ENCODE results near the gene CEP112. TPM values are rescaled to one million over a fixed set of nuclear protein-coding genes. Genes with fewer than 3 reads are reported as not detected.

CEP112 gene
- total and polyA plus RNA-seq, 2 experiments from 2014 or later, result 4.0 to 4.3 TPM

DNA sequence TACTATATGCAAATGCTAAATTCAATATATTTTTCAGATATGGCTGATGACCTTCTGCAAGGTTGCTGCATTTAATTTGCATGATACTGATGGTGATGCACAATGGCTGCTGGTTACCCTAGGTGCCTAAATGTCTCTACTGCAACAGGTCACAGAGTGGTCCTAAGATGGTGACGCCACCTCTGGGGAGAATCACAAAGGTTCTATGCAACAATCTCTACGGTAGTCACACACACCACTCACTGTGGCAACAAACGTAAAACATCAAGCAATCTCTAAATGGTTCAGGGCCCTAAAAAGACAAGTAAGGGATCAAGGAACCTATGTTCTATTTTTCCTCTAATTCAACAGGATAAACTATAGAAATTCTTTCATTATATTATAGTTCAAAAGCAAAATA lies 293.3 kb downstream of the CEP112 start:
- no peaks in the 10 kb centered on the region for H3K36me3 Mint-ChIP-seq (ENCODE audit: low read depth)
- DNase-seq (ENCODE audit: low spot score) (no peak), ATAC-seq (no peak)
- H3K4me1 Mint-ChIP-seq, result peaks cover 22% of the 10 kb centered on the region
- H3F3A ChIP-seq (replicated peaks; ENCODE audit: low read depth), result no peaks in the 10 kb centered on the region
- no peaks in the 10 kb centered on the region for H3K9me3 Mint-ChIP-seq
- H4K20me1 ChIP-seq (replicated peaks; ENCODE audit: insufficient read depth), result no peaks in the 10 kb centered on the region
- 0 out of 2 replicates have a peak, but pooled peaks cover 4% of the 10 kb centered on the region for H3K4me1 ChIP-seq (ENCODE audit: insufficient read depth)
- H3K79me2 ChIP-seq (replicated peaks; ENCODE audit: insufficient read depth), result no peaks in the 10 kb centered on the region
- no peak overlapping the region for H3K4me3 Mint-ChIP-seq
- H3K9me2 ChIP-seq (ENCODE audit: insufficient read depth), result no peaks in the 10 kb centered on the region
- H3K4me3 ChIP-seq, result no peak overlapping the region
- peaks cover 1% of the 10 kb centered on the region for H3K27me3 Mint-ChIP-seq (ENCODE audit: insufficient read depth, low read depth, poor library complexity)
- no peaks in the 10 kb centered on the region for H3K27me3 ChIP-seq (ENCODE audit: insufficient read depth)
- no peak overlapping the region for H3K27ac ChIP-seq (ENCODE audit: low read depth)
- TF ChIP-seq NANOG (IDR thresholded peaks at IDR 0.05; ENCODE audit: borderline replicate concordance) (no peak), ZNF114 (CRISPR knock-in tag; IDR thresholded peaks at IDR 0.05) (no peak), ZNF331 (CRISPR knock-in tag; IDR thresholded peaks at IDR 0.05; ENCODE audit: low read depth) (no peak), CTCF (conservative IDR thresholded peaks at IDR 0.05; ENCODE audit: low read depth in 2 of 2) (no peak), EZH2phosphoT487 (IDR thresholded peaks at IDR 0.05; ENCODE audit: unreplicated experiment) (no peak), EZH2 (IDR thresholded peaks at IDR 0.05; ENCODE audit: low read depth, unreplicated experiment) (no peak), POLR2AphosphoS5 (IDR thresholded peaks at IDR 0.05; ENCODE audit: low read depth) (no peak)
- TF ChIP-seq, protein P1, sequence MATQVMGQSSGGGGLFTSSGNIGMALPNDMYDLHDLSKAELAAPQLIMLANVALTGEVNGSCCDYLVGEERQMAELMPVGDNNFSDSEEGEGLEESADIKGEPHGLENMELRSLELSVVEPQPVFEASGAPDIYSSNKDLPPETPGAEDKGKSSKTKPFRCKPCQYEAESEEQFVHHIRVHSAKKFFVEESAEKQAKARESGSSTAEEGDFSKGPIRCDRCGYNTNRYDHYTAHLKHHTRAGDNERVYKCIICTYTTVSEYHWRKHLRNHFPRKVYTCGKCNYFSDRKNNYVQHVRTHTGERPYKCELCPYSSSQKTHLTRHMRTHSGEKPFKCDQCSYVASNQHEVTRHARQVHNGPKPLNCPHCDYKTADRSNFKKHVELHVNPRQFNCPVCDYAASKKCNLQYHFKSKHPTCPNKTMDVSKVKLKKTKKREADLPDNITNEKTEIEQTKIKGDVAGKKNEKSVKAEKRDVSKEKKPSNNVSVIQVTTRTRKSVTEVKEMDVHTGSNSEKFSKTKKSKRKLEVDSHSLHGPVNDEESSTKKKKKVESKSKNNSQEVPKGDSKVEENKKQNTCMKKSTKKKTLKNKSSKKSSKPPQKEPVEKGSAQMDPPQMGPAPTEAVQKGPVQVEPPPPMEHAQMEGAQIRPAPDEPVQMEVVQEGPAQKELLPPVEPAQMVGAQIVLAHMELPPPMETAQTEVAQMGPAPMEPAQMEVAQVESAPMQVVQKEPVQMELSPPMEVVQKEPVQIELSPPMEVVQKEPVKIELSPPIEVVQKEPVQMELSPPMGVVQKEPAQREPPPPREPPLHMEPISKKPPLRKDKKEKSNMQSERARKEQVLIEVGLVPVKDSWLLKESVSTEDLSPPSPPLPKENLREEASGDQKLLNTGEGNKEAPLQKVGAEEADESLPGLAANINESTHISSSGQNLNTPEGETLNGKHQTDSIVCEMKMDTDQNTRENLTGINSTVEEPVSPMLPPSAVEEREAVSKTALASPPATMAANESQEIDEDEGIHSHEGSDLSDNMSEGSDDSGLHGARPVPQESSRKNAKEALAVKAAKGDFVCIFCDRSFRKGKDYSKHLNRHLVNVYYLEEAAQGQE (IDR thresholded peaks at IDR 0.05; ENCODE audit: unreplicated experiment), result no peak
- TF ChIP-seq, protein P2, sequence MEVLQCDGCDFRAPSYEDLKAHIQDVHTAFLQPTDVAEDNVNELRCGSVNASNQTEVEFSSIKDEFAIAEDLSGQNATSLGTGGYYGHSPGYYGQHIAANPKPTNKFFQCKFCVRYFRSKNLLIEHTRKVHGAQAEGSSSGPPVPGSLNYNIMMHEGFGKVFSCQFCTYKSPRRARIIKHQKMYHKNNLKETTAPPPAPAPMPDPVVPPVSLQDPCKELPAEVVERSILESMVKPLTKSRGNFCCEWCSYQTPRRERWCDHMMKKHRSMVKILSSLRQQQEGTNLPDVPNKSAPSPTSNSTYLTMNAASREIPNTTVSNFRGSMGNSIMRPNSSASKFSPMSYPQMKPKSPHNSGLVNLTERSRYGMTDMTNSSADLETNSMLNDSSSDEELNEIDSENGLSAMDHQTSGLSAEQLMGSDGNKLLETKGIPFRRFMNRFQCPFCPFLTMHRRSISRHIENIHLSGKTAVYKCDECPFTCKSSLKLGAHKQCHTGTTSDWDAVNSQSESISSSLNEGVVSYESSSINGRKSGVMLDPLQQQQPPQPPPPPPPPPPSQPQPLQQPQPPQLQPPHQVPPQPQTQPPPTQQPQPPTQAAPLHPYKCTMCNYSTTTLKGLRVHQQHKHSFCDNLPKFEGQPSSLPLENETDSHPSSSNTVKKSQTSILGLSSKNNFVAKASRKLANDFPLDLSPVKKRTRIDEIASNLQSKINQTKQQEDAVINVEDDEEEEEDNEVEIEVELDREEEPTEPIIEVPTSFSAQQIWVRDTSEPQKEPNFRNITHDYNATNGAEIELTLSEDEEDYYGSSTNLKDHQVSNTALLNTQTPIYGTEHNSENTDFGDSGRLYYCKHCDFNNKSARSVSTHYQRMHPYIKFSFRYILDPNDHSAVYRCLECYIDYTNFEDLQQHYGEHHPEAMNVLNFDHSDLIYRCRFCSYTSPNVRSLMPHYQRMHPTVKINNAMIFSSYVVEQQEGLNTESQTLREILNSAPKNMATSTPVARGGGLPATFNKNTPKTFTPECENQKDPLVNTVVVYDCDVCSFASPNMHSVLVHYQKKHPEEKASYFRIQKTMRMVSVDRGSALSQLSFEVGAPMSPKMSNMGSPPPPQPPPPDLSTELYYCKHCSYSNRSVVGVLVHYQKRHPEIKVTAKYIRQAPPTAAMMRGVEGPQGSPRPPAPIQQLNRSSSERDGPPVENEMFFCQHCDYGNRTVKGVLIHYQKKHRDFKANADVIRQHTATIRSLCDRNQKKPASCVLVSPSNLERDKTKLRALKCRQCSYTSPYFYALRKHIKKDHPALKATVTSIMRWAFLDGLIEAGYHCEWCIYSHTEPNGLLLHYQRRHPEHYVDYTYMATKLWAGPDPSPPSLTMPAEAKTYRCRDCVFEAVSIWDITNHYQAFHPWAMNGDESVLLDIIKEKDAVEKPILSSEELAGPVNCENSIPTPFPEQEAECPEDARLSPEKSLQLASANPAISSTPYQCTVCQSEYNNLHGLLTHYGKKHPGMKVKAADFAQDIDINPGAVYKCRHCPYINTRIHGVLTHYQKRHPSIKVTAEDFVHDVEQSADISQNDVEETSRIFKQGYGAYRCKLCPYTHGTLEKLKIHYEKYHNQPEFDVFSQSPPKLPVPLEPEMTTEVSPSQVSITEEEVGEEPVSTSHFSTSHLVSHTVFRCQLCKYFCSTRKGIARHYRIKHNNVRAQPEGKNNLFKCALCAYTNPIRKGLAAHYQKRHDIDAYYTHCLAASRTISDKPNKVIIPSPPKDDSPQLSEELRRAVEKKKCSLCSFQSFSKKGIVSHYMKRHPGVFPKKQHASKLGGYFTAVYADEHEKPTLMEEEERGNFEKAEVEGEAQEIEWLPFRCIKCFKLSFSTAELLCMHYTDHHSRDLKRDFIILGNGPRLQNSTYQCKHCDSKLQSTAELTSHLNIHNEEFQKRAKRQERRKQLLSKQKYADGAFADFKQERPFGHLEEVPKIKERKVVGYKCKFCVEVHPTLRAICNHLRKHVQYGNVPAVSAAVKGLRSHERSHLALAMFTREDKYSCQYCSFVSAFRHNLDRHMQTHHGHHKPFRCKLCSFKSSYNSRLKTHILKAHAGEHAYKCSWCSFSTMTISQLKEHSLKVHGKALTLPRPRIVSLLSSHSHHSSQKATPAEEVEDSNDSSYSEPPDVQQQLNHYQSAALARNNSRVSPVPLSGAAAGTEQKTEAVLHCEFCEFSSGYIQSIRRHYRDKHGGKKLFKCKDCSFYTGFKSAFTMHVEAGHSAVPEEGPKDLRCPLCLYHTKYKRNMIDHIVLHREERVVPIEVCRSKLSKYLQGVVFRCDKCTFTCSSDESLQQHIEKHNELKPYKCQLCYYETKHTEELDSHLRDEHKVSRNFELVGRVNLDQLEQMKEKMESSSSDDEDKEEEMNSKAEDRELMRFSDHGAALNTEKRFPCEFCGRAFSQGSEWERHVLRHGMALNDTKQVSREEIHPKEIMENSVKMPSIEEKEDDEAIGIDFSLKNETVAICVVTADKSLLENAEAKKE (CRISPR knock-in tag; IDR thresholded peaks at IDR 0.05), result no peak
- H3K4me2 ChIP-seq, result no peak overlapping the region
- H3K36me3 ChIP-seq (ENCODE audit: insufficient read depth), result no peaks in the 10 kb centered on the region
- H2AFZ ChIP-seq, result no peak overlapping the region
- H3K27ac Mint-ChIP-seq, result no peak overlapping the region
